DOHH2 (cell line): ENCODE results near the gene AMELX.

Experiments
- CTCF ChIP-seq: fragments of 200-600 bp; sonication (generic); IDR thresholded peaks from one replicate; pipeline ENCODE4 v1.5.1; 2014; ENCODE audit warnings: antibody characterized with exemption, mild to moderate bottlenecking, low read depth, low read length; ENCODE audit not compliant: poor library complexity, severe bottlenecking
- EZH2phosphoT487 ChIP-seq: fragments of 200-600 bp; sonication (generic); IDR thresholded peaks from 2 replicates; pipeline ENCODE4 v1.6.1; 2017; ENCODE audit warnings: borderline replicate concordance, mild to moderate bottlenecking, antibody characterized with exemption, low read length, moderate library complexity, mixed read lengths

GRCh38 chrX:11349020-11349419, 55.8 kb downstream of the AMELX start:
- TF ChIP-seq CTCF = no peak
- no peak for TF ChIP-seq EZH2phosphoT487
